Eye (tissue), 1 donor: ENCODE measurements around the gene INTS3.
"Not testable (repeated sequence)": the region's sequence is repeated elsewhere in the genome, so short reads cannot be mapped to it uniquely, and the experiment has no call there.

ENCODE experiments used
- DNase-seq: peaks from one replicate; pipeline ENCODE4 v3.0.0-alpha.2; 2015

INTS3 gene

GRCh38 chr1:153711026-153711425 is 16.8 kb upstream of the INTS3 start:
- DNase-seq, result no peak

DNA sequence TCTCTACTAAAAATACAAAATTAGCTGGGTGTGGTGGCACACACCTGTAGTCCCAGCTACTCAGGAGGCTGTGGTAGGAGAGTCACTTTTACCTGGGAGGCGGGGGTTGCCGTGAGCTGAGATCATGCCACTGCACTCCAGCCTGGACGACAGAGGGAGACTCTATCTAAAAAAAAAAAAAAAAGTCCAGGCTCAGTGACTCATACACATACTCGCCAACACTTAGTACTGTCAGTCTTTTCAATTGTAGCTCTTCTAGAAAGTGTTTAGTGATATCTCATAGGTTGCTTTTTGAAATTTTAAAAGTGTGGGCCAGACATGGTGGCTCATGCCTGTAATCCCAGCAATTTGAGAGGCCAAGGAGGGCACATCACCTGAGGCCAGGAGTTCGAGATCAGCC is 11.6 kb upstream of the INTS3 start:
- not testable (repeated sequence) for DNase-seq

GRCh38 chr1:153717330-153717729 is 10.5 kb upstream of the INTS3 start:
- DNase-seq, result no peak

DNA sequence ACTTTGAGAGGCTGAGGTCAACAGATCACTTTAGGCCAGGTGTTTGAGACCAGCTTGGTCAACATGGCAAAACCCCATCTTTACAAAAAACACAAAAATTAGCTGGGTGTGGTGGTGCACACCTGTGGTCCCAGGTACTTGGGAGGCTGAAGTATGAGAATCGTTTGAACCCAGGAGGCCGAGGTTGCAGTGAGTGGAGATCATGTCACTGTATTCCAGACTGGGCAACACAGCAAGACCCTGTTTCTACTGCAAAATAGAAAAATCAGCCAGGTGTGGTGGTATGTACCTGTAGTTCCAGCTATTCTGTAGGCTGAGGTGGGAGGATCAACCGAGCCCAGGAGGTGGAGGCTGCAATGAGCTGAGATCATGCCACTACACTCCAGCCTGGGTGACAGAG is 4.2 kb upstream of the INTS3 start:
- DNase-seq, result no peak

DNA sequence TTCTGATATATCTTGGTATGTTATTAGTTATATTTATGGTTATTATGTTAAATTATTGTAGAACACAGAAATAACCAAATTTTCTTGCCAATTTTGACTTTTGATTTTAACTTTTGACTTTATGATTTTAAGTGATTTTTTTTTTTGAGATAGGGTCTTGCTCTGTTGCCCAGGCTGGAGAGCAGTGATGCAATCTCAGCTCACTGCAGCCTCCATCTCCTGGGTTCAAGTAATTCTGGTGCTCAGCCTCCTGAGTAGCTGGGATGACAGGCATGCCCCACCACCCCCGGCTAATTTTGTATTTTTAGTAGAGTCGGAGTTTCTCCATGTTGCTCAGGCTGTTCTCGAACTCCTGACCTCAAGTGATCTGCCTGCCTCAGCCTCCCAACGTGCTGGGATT is 3.2 kb upstream of the INTS3 start:
- not testable (repeated sequence) for DNase-seq

DNA sequence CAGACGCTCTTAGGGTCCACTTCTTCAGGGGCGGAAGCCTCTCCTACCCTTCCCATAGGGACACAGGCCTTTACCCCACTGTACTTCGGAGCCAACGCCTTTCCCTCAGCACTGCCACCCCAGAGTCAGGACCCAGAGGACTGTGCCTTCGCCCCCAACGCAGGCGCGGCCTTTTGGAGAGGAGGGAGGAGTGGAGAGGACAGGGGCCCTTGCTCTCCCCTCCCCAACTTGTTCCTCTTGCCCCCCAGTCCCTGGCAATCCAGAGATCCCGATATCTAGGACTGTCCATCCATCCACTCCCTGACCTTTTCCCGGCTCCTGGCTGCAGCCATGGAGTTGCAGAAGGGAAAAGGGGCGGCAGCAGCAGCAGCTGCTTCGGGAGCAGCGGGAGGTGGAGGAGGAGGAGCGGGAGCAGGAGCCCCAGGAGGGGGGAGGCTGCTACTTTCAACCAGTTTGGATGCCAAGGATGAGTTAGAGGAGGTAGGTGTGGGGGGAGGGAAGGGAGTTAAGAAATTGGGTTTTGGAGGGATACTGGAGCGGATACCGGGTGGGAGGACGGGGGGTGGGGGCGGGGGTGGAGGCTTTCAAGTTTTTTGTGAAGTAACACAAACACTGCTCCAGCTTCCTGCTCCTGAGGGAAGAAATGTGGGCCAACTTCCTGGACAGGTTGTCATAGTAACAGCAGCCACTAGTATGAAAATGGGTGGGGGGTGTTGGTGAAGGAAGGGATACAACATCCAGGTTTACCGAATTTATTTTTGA is 636 bp downstream of the INTS3 start:
- peak; percentile 79 for DNase-seq

- no peak for DNase-seq
Observed at GRCh38 chr1:153730468-153730988, 2.7 kb downstream of the INTS3 start.

DNA sequence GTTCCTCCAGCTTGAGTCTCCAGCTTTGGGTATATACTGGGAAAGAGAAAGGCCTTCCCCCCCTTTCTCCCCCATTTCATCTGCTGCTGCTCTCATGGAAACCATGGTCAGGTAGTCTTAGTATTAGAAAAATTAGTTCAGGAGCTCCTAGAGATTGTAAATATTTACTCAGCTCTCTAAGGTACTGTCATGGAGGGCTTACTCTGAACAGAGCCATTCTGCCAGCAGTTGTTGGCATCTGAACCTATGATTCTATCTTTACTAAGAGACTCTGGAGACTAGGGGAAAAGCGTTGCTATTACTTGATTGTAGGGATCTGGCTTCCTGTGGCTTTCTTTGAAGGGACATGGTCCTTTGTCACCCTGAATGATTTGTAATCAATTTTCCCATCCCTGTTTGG is 6.1 kb downstream of the INTS3 start:
- DNase-seq, result no peak

- no peak for DNase-seq
Observed at GRCh38 chr1:153734396-153735089, 6.7 kb downstream of the INTS3 start.

GRCh38 chr1:153735090-153735420 is 7.2 kb downstream of the INTS3 start:
- DNase-seq, result no peak

DNA sequence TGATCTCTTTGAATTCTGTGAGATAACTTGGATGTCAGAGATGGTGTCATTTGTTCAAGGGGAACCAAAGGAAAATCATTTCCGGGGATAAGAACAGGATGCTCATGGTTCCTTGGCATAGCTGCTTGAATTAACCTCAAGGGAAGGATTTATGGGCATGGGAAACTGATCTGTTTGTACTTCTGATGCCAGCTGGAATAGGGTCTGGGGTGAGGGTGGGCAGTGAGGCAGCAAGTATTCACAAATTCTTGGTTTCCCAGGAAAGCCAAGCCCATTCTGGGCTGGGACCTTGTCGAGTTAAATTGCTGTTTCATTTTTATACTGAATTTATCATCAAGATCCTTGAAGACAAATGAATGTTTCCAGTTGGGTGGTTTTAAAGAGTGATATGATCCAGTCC is 14.1 kb downstream of the INTS3 start:
- DNase-seq, result no peak

DNA sequence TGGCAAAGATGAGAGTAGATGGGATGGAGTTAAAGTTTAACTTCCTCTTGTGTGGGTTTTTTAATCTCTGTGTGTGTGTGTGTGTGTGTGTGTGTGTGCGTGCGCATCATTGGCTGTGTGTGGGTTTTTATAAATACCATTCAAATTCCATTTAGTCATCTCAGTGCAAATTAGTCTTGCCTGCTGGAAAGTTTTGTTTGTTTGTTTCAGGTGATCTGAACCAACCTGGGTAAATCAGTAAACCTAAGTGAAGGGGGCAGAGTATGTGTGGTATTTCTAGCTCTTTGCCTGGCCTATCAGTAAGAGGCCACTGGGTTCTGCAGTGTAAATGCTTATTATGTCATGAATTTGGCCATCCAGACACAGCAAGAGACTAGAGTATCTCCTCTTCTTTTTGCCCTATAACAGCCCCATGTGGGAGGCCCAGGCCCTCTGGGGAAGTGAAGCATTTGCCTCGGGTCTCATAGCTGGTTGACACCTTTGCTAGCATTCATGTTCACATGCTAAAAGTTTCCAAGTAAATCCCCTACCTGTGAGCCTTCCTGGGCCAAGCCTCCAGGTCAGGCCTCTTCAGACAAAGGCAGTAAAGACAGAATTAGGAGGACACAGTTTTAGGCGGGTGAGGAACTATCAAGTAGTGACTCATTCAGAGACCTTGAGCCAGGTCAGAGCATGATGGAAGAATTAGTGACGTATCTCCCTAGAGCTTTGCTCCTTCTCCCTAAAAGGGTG is 14.7 kb downstream of the INTS3 start:
- DNase-seq, result no peak

DNA sequence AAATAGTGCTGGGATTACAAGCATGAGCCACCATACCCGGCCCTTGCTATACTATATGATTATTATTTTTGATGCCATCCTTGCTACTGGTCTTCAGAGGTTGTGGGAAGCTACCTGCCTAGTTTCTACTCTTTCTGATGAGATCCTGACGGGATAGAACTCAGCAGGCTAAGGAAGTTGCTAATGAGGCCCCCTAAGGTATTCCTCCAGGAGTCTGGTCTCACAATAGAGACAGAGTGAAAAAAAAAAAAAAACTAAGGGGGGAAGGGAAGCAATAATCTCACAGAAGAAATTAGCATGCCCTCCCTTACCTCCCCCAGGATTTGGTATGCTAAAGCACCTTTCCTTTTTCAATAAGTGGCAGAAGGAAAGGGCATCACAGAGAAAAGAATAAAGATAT is 17.6 kb downstream of the INTS3 start:
- DNase-seq, result no peak

GRCh38 chr1:153746174-153746573 is 18.3 kb downstream of the INTS3 start:
- DNase-seq, result no peak

DNA sequence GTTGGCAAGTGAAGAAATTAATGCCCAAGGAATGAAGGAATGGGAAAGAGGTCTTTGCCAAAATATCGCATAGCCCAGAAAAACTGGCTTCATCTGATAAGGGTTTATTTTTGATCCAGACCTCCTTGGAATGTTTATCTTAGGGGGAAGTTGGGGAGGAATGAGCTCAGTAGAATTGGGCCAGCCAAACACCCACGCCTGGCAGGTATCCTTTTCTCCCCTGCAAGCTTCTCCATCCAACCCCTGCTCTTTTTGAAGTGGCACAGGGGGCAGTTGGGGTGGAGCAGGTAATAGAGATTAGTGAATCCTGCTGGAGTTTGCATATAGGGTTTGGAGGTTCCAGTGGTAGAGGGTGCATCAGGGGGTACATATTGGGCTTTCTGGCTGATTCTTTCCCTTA is 21.1 kb downstream of the INTS3 start:
- no peak for DNase-seq

DNA sequence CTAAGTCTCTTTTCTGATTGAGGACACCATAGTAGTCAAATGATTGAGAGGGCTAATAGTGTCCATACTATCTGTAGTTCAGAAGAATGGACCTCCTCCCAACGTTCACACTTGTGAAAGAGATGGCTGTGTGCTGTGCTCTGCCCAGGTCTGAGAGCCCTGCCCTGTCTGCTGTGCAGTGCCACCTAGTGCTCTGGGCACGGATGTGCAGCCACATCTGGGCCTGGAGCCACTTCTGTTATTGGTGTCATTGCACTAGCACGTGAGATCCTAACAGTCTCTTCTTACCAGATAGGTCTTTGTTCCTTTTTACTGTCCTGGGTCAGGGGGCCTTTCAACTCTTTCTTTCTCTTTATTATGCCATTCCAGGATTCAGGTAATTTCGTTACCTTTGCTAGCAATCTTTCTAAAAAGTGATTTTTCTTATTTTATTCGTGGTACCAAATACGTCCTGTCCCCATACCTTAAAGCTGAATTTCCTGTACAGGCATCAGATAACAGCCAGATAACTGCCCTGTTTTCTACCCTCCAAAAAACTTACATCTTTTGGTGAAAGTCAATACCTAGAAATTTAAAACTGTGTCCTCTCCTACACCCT is 21.7 kb downstream of the INTS3 start:
- DNase-seq, result peak; percentile 89

DNA sequence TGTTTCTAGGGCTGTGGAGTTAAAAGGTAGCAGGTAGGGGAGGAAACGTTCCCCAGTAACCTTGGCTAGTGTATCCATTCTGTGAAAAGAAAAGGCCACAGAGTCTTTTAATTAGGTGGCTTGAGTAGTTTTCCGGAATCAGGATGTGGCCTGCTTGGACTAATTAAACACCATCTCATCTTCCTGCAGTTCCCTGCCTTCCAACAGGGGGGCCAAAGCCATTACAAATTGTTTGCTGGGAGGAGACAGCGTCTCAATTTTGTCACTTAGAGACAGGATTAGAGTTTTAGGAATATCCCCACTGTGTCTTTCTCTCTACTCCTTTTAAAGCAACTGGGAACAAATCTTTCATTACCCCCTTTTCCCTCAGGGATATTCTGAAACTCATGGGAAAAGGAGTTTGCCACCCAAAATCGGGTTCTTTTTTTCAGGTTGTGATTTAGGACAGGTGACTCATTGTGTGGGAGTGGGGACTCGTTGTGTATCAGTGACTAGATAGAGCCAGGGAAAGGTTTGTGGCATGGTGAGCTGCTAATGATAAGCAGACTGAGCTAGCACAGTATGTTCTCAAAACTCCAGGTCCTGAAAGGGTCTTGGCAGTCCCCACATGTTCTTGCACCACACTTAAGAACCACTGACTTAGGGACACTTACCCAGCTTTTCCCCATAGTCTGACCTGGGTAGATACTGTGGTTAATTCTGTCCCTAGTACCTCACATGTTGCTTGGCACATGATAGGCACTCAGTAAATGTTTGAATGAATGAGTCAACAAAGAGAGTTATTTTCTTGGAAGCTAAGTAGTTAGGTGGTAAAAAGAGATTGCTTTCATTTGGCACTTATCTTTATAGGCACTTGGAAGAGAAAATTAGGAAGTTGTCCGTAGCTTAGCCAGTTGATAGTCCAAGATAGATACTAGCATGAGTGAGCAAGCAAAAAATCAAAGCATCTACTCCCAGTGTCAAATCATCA is 22.5 kb downstream of the INTS3 start:
- no peak for DNase-seq

- DNase-seq, result no peak
Observed at GRCh38 chr1:153752072-153752471, 24.2 kb downstream of the INTS3 start.

DNA sequence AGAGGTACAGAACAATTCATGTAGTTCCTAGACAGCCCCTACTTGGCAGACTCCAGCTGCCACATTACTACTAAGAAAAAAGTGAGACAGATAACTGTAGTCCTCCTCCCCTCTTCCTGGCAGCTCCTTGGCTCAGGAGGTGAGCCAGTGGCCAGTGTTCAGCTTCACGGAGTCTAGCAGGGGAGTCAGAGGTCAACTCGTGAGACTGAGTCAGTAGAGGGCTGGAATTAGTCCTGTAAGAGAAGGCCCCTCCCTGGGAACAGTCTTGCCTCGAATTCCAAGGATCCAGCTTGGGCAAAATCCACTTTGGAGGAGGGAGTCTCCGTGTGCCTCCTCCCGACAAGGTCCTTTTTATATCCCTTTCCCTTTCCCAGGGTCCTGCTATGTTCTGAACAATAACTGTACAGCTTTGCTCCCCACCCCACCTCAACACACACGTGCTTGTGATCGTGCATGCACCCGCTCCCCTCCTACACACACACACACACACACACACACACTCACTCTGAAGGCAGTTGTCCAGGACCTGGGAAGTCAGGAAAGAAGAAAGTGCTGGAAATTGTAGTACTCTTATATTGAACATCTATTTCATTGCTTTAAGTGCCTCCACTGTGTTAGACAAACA is 24.8 kb downstream of the INTS3 start:
- DNase-seq, result no peak

DNA sequence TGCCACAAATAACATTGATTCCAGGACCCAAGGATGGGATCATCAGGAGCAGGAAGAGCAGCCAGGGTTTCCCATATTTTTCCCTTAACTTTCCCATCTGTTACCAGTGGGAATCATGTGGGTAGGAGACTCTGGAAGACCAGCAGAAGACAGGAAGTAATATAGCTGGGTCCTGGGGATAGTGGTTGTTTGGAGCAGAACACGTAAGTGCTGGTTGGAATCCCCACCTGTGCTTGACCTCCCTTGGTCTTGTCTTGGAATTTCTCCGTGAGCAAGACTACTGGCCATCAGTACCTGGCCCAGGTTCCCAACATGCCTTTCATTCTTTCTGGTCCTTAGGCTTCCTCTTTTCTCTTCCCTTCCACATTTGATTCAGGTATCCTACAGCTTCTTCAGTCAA is 26.4 kb downstream of the INTS3 start:
- DNase-seq, result no peak

- no peak for DNase-seq
Observed at GRCh38 chr1:153760440-153760839, 32.6 kb downstream of the INTS3 start.
